GM08714 (cell line): ENCODE results near the gene PRMT1.

ENCODE experiments used
- H3K4me3 ChIP-seq: fragments of 200-500 bp; sonication (Bioruptor generic); 2 replicates; pipeline ENCODE4 v1.5.1; 2014; ENCODE audit warnings: mild to moderate bottlenecking, low read length, inconsistent platforms
- ZNF274 ChIP-seq: IDR thresholded peaks from 2 replicates; pipeline ENCODE4 v1.6.1; 2012; ENCODE audit warnings: mild to moderate bottlenecking, low read depth, low read length

The PRMT1 gene

GRCh38 chr19:49685845-49686332, 8.8 kb downstream of the PRMT1 start:
- no peak overlapping the region for H3K4me3 ChIP-seq
- no peak for TF ChIP-seq ZNF274

GRCh38 chr19:49686503-49687088, 9.5 kb downstream of the PRMT1 start:
- no peak overlapping the region for H3K4me3 ChIP-seq
- TF ChIP-seq ZNF274, result no peak

GRCh38 chr19:49687150-49687549, 10.1 kb downstream of the PRMT1 start:
- H3K4me3 ChIP-seq, result no peak overlapping the region
- no peak for TF ChIP-seq ZNF274

- no peak for TF ChIP-seq ZNF274
- no peak overlapping the region for H3K4me3 ChIP-seq
These were observed 10.7 kb downstream of the PRMT1 start for GRCh38 chr19:49687566-49688316.

DNA sequence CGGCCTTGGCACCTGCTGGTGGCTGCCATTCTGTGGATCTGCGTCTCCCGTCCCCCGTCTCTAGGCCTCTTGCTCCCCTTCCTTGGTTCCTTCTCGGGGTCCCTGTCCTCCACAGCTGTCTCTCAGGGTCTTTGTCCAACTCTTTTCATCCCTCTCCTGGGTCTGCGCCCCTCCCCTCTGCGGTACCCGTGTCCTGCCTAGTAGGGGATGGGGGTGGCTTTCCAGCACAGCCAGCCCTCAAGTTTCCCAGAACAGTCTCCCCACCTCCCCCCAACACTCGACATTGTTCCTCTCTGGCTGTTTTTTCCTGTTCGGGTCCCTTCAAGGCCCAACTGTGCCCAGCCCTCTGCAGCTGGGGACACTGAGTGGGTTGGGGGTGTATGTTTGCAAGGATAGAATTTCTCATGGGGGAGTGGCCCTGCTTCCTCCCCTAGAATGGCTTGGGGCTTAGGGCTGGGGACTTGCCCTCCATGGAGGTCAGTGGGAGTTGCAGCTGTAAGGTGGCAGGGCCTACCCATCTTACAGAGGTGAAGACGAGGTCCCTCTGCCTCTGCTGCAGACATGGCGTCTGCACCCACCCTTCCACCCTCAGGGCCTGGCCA, 11.6 kb downstream of the PRMT1 start:
- TF ChIP-seq ZNF274, result no peak

DNA sequence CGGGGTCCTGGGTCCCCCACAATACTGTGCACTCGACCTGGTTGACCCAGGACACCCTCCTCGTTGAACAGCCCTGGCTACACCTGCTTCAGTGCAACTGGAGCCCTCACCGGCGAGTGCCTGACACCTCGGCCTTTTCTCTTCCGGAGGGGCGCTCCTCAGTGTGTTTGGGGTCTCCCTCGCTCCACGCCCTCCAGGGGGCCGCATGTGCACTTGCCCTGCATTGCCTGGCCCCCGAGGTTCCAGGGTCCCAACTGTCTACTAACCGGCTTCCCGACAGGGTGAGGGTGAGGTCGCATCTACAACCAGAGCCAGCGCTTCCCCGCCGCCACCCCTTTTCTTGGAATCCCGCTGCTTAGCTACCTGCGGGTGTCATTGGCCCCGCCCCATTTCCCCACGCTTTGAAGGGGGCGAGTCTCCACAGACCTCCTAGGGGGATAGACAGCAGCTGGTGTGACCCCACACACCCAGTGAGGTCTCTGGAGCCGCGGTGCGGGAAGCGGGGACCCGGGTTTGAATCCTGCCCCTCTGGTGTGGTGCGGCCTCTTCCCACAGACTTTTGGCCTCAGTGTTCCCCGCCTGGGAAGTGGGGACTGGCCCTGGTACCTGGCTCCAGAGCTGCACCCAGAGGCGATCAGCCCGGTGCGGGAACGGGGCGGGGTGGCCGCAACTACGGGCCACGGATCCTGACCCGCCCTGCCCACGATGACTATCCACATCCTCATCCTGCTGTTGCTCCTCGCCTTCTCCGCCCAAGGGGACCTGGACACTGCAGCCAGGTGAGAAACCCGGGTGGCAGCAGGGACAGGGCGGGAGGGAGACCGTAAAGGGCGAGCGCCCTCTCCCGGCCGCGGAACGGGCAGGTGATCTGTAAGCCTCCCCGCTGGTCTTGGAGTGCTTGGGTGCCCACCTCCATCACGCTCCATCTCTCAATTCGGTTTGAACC, 12.3 kb downstream of the PRMT1 start, which contains the start of gene ADM5:
Gene ADM5, plus strand, starts transcription at position 462 of the 946 bp plus-strand sequence. Its CDS starts 244 bp downstream, at position 706.
- no peak within 1 kb of the TSS for H3K4me3 ChIP-seq
- TF ChIP-seq ZNF274, result no peak

More for the DNA sequence above, 11.6 kb downstream of the PRMT1 start:
- no peak overlapping the region for H3K4me3 ChIP-seq

- no peak for TF ChIP-seq ZNF274
- no peak overlapping the region for H3K4me3 ChIP-seq
These were observed 13.1 kb downstream of the PRMT1 start for GRCh38 chr19:49690079-49690655.

- no peak within 1 kb of the TSS for H3K4me3 ChIP-seq
- TF ChIP-seq ZNF274, result no peak
These were observed 13.7 kb downstream of the PRMT1 start, which contains the start of gene CPT1C for GRCh38 chr19:49690656-49691242. Gene CPT1C, plus strand, starts transcription at chr19:49691116. Its CDS starts 1,137 bp downstream, at chr19:49692253.

- H3K4me3 ChIP-seq, result no peak overlapping the region
- no peak for TF ChIP-seq ZNF274
These were observed 14.4 kb downstream of the PRMT1 start for GRCh38 chr19:49691243-49692146.

GRCh38 chr19:49692147-49692506, 15.1 kb downstream of the PRMT1 start:
- no peak for TF ChIP-seq ZNF274
- no peak overlapping the region for H3K4me3 ChIP-seq

DNA sequence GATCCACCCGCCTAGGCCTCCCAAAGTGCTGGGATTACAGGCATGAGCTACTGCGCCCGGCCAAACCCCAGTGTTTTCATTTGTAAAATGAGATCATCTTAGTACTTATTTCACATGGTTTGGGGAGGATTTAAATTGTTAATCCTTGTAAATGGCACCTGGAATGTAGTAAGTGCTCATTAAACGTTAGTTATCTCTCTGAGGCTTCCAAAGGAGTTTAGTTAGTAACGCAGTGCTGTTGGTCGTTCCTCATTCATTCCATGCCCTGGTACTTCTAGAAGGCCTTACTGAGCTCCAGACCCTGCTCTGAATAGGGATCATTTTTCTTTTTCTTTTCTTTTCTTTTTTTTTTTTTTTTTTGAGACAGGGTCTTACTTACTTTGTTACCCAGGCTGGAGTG, 19.0 kb downstream of the PRMT1 start:
- no peak overlapping the region for H3K4me3 ChIP-seq
- no peak for TF ChIP-seq ZNF274

- no peak for TF ChIP-seq ZNF274
- H3K4me3 ChIP-seq, result no peak overlapping the region
These were observed 19.8 kb downstream of the PRMT1 start for GRCh38 chr19:49696865-49697264.
